CD14-positive monocyte (primary cell): ENCODE results near the gene KIDINS220. TPM values are rescaled to one million over a fixed set of nuclear protein-coding genes. Genes with fewer than 3 reads are reported as not detected.

ENCODE experiments used
- DNase-seq, 3 donors: peaks; one replicate each; pipeline ENCODE4 v3.0.0-alpha.2; 2011 to 2022
- H2AFZ ChIP-seq: 2 replicates; pipeline ENCODE4 v1.6.0; 2012; ENCODE audit warnings: mild to moderate bottlenecking, low read depth, low read length, inconsistent platforms; ENCODE audit not compliant: insufficient read depth, poor library complexity, severe bottlenecking
- H3K27ac ChIP-seq, 2 donors: 1 replicate in 1 of 2; 2 replicates in 1 of 2; pipeline ENCODE4 v1.5.1; 2012 to 2013; ENCODE audit warnings: low read length in 2 of 2, control low read depth in 1 of 2, inconsistent platforms in 1 of 2, low read depth in 1 of 2, mild to moderate bottlenecking in 1 of 2
- H3K27me3 ChIP-seq, 2 donors: one replicate each; pipeline versions ENCODE4 v1.6.0 to v1.6.1; 2011 to 2013; ENCODE audit warnings: low read length in 2 of 2; ENCODE audit not compliant: control insufficient read depth in 2 of 2, insufficient read depth in 2 of 2
- H3K36me3 ChIP-seq, 2 donors: replicated peaks in 1 of 2; 1 replicate in 1 of 2; 2 replicates in 1 of 2; pipeline versions ENCODE4 v1.5.1 to v1.6.1; 2012 to 2013; ENCODE audit warnings: low read length in 2 of 2, control low read depth in 1 of 2, inconsistent platforms in 1 of 2, mild to moderate bottlenecking in 1 of 2; ENCODE audit not compliant: insufficient read depth in 2 of 2, control insufficient read depth in 1 of 2
- H3K4me1 ChIP-seq, 2 donors: 1 replicate in 1 of 2; 2 replicates in 1 of 2; pipeline versions ENCODE4 v1.5.1 to v1.6.1; 2012 to 2013; ENCODE audit warnings: low read length in 2 of 2, control low read depth in 1 of 2, inconsistent platforms in 1 of 2, mild to moderate bottlenecking in 1 of 2, moderate library complexity in 1 of 2; ENCODE audit not compliant: insufficient read depth in 2 of 2, control insufficient read depth in 1 of 2
- H3K4me2 ChIP-seq: replicated peaks from 2 replicates; pipeline ENCODE3; 2012; ENCODE audit warnings: low read length, moderate library complexity, mild to moderate bottlenecking; ENCODE audit not compliant: poor library complexity, severe bottlenecking; ENCODE audit errors: extremely low read depth
- H3K4me3 ChIP-seq, 3 experiments: fragments of 200-600 bp in 1 of 3; sonication (generic) in 1 of 3; replicated peaks in 1 of 3; 1 replicate in 2 of 3; 2 replicates in 1 of 3; pipeline ENCODE4 v1.5.1; 2011 to 2013; ENCODE audit warnings: low read length in 3 of 3, mild to moderate bottlenecking in 3 of 3, control low read depth in 2 of 3, low read depth in 2 of 3, inconsistent platforms in 1 of 3, moderate library complexity in 1 of 3
- H3K79me2 ChIP-seq: 2 replicates; pipeline ENCODE4 v1.6.0; 2012; ENCODE audit warnings: mild to moderate bottlenecking, control low read depth, inconsistent platforms, low read length, moderate library complexity; ENCODE audit not compliant: insufficient read depth
- H3K9ac ChIP-seq: 2 replicates; pipeline ENCODE4 v1.6.0; 2017; ENCODE audit warnings: low read length, mild to moderate bottlenecking; ENCODE audit not compliant: insufficient read depth, poor library complexity, severe bottlenecking
- H3K9me3 ChIP-seq, 2 donors: replicated peaks in 1 of 2; 1 replicate in 1 of 2; 2 replicates in 1 of 2; pipeline versions ENCODE4 v1.5.1 to v1.6.1; 2012 to 2013; ENCODE audit warnings: low read length in 2 of 2, control low read depth in 1 of 2; ENCODE audit not compliant: control insufficient read depth in 1 of 2, insufficient read depth in 1 of 2
- H4K20me1 ChIP-seq: 2 replicates; pipeline ENCODE4 v1.6.0; 2012; ENCODE audit warnings: mild to moderate bottlenecking, low read length, control low read depth, moderate library complexity; ENCODE audit not compliant: insufficient read depth
- H3K27ac Mint-ChIP-seq, 7 donors: one replicate each; pipeline ENCODE4 v1.8.0; 2020; ENCODE audit warnings: mild to moderate bottlenecking in 7 of 7, mixed read lengths in 7 of 7, moderate library complexity in 6 of 7, inconsistent platforms in 2 of 7
- H3K27me3 Mint-ChIP-seq, 3 donors: one replicate each; pipeline ENCODE4 v1.8.0; 2021 to 2022; ENCODE audit warnings: low read depth in 3 of 3, mild to moderate bottlenecking in 3 of 3, mixed read lengths in 3 of 3, moderate library complexity in 3 of 3, inconsistent platforms in 1 of 3
- H3K36me3 Mint-ChIP-seq, 2 donors: one replicate each; pipeline ENCODE4 v1.8.0; 2020; ENCODE audit warnings: mixed read lengths in 2 of 2, inconsistent platforms in 1 of 2, mild to moderate bottlenecking in 1 of 2
- H3K4me1 Mint-ChIP-seq: one replicate; pipeline ENCODE4 v1.8.0; 2020; ENCODE audit warnings: mild to moderate bottlenecking, mixed read lengths
- H3K4me3 Mint-ChIP-seq, 2 donors: one replicate each; pipeline ENCODE4 v1.8.0; 2020; ENCODE audit warnings: mild to moderate bottlenecking in 2 of 2, mixed read lengths in 2 of 2, moderate library complexity in 1 of 2
- H3K9me3 Mint-ChIP-seq, 7 donors: one replicate each; pipeline ENCODE4 v1.8.0; 2020 to 2022; ENCODE audit warnings: mixed read lengths in 7 of 7, mild to moderate bottlenecking in 6 of 7, moderate library complexity in 6 of 7, inconsistent platforms in 2 of 7
- CTCF ChIP-seq: fragments of 200-600 bp; IDR thresholded peaks from one replicate; pipeline ENCODE4 v1.8.0; 2022; ENCODE audit warnings: antibody characterized with exemption, mild to moderate bottlenecking
- WGBS: methylation state at CpG from one replicate; pipeline ENCODE4 v1.1.5; 2013; ENCODE audit warnings: missing lambda C conversion rate; ENCODE audit not compliant: insufficient coverage; 5-methylcytosine and 5-hydroxymethylcytosine counted together
- intact Hi-C, 2 donors: fragments of 100-400 bp; cut with micrococcal nuclease; formaldehyde crosslinking; loops; one replicate each; pipeline versions ENCODE4 v1.15.0 to v1.15.1; 2023
- polyA plus RNA-seq, 3 donors: library from polyadenylated mRNA; depleted of rRNA in 1 of 3; unstranded in 2 of 3; stranded (reverse) in 1 of 3; fragments of 300-500 nt in 2 of 3; fragments of >200 nt in 1 of 3; fragmentation: Illumina TruSeq in 2 of 3; gene quantifications; 1 replicate in 2 of 3; 2 replicates in 1 of 3; pipeline ENCODE4 v1.2.3, GENCODE V29; 2012 to 2021

KIDINS220 gene
- polyA plus RNA-seq, 3 donors: 12.1 to 26.7 (median 26.3) TPM

DNA sequence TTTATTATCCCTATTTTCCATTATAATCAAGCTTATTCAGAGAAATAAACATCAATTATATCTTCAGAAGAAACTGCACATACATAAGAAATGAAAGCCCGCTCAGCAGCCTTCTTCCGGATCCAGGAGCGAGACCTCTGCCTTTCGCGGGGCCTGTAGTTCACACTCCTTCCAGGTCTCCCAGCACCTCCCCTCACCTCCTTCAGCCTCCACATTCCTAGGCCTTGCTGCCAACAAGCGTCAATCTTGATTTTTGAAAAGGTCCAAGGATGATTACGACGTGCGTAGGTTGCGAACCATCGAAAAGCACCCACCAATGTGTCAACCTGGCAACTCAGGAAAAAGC is 355 bp upstream of the KIDINS220 start:
- intact Hi-C loops: loop anchor here in 1 of 2 donors (10.0 kb wide), 1 partner anchor 167 kb away; the partner anchor contains the start of gene MBOAT2
- peak overlapping the region in 1 of 2 donors; percentile 85 for H3K27ac ChIP-seq
- H3K27ac Mint-ChIP-seq: peak overlapping the region in 5 of 7 donors; percentile 11 to 96 (median 68)
- H2AFZ ChIP-seq: peak overlapping the region; percentile 87
- WGBS: 96% methylated on average over 11 of the region's 11 CpGs
- H3K4me1 Mint-ChIP-seq: peaks cover 55% of the 10 kb centered on the region
- TF ChIP-seq CTCF: no peak
- peaks cover 2 to 8% (median 5%) of the 10 kb centered on the region in 7 donors for H3K9me3 Mint-ChIP-seq
- no peaks in the 10 kb centered on the region for H3K36me3 ChIP-seq
- H3K27me3 ChIP-seq: no peaks in the 10 kb centered on the region
- peaks cover 0 to 7% (median 0%) of the 10 kb centered on the region in 3 donors for H3K27me3 Mint-ChIP-seq
- H3K36me3 Mint-ChIP-seq: peaks cover 0 to 6% of the 10 kb centered on the region in 2 donors
- peaks cover 39 to 54% of the 10 kb centered on the region in 2 donors for H3K4me1 ChIP-seq
- H3K4me3 ChIP-seq: peak overlapping the region in 2 of 3 experiments; percentile 3 to 83
- H3K79me2 ChIP-seq: peaks cover 51% of the 10 kb centered on the region
- H3K4me2 ChIP-seq: peak overlapping the region; percentile 75
- H3K4me3 Mint-ChIP-seq: peak overlapping the region; percentile 71 to 98
- H3K9ac ChIP-seq: peak overlapping the region; percentile 94
- peaks cover 31% of the 10 kb centered on the region for H4K20me1 ChIP-seq
- DNase-seq: no peak
- H3K9me3 ChIP-seq: no peaks in the 10 kb centered on the region

DNA sequence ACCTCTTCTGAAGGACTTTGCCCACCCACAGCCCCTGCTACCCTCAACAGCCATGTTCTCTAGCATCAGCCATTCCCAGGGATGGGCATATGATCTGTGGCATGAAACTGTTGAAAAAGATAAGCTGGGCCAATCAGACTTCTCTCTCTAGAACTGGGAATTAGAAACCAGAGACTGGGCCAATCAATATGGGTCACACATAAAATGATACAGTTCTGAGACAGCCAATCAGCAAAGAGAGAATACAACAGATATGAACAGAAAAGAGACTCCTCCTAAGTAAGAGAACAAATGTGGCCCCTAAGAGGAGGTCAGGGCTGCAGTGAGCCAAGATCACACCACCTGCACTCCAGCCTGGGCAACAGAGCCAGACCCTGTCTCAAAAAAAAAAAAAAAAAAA is 2.1 kb downstream of the KIDINS220 start:
- no peak for TF ChIP-seq CTCF
- Histone ChIP-seq H3K4me2 (peak overlapping the region; percentile 75), H3K9ac (no peak overlapping the region), H3K27me3 (no peaks in the 10 kb centered on the region), H3K79me2 (peaks cover 76% of the 10 kb centered on the region), H4K20me1 (peaks cover 56% of the 10 kb centered on the region), H2AFZ (no peak overlapping the region), H3K4me3 (peak overlapping the region in 1 of 3 experiments; percentile 83), H3K9me3 (no peaks in the 10 kb centered on the region), H3K4me1 (peaks cover 26 to 41% of the 10 kb centered on the region in 2 donors), H3K36me3 (no peaks in the 10 kb centered on the region), H3K27ac (no peak overlapping the region)
- Mint-ChIP-seq H3K4me3 (peak overlapping the region in 1 of 2 donors; percentile 66), H3K4me1 (peaks cover 56% of the 10 kb centered on the region), H3K27ac (peak overlapping the region in 1 of 7 donors; percentile 37), H3K27me3 (peaks cover 0 to 7% (median 3%) of the 10 kb centered on the region in 3 donors), H3K9me3 (peaks cover 2 to 8% (median 5%) of the 10 kb centered on the region in 7 donors), H3K36me3 (peaks cover 9 to 14% of the 10 kb centered on the region in 2 donors)
- intact Hi-C loops: loop anchor here in 1 of 2 donors (10.0 kb wide), 1 partner anchor 170 kb away; the partner anchor contains the start of gene MBOAT2
- no peak for DNase-seq
